PC-9 (cell line): ENCODE measurements around the gene ZNF654. TPM values are rescaled to one million over a fixed set of nuclear protein-coding genes. Genes with fewer than 3 reads are reported as not detected.

Source experiments
- BruUV-seq: library from RNA; stranded (reverse); fragments of 400-500 nt; replicated peaks from 2 replicates; lab custom pipeline; 2021; lab: Mats Ljungman, UMichigan
- CTCF ChIA-PET: fragments of 300-600 bp; sonication (Branson Sonifier 250); formaldehyde crosslinking; loops from one replicate; lab custom pipeline; 2022; ENCODE audit warnings: antibody characterized with exemption; lab: Charles Lee
- POLR2A ChIA-PET: fragments of 300-600 bp; sonication (Branson Sonifier 250); formaldehyde crosslinking; loops from one replicate; lab custom pipeline; 2022; ENCODE audit warnings: antibody characterized with exemption; ENCODE audit not compliant: unreplicated experiment; lab: Charles Lee
- DNase-seq, 2 experiments: peaks; one replicate each; pipeline versions ENCODE4 v3.0.0 to v3.0.0-alpha.2; 2015 to 2022; ENCODE audit warnings: mixed read lengths in 1 of 2
- H2AFZ ChIP-seq: fragments of 200-600 bp; sonication (generic); 2 replicates; pipeline ENCODE4 v1.8.1; 2017; ENCODE audit warnings: antibody characterized with exemption
- H3F3A ChIP-seq: fragments of 200-600 bp; sonication (generic); 2 replicates; pipeline ENCODE4 v1.8.1; 2017; ENCODE audit warnings: antibody characterized with exemption, mild to moderate bottlenecking, low read depth; ENCODE audit not compliant: insufficient read depth
- H3K27ac ChIP-seq: fragments of 200-600 bp; sonication (generic); 2 replicates; pipeline ENCODE4 v1.6.1; 2016; ENCODE audit warnings: mixed run types
- H3K27me3 ChIP-seq: fragments of 200-600 bp; sonication (generic); 2 replicates; pipeline ENCODE4 v1.6.1; 2016; ENCODE audit warnings: low read depth, mixed run types; ENCODE audit not compliant: insufficient read depth
- H3K36me3 ChIP-seq: fragments of 200-600 bp; sonication (generic); 2 replicates; pipeline ENCODE4 v1.6.1; 2016; ENCODE audit warnings: low read depth, mixed run types
- H3K4me1 ChIP-seq: fragments of 200-600 bp; sonication (generic); replicated peaks from 2 replicates; pipeline ENCODE4 v1.6.1; 2016; ENCODE audit warnings: mixed run types; ENCODE audit not compliant: insufficient read depth
- H3K4me2 ChIP-seq: fragments of 200-600 bp; sonication (generic); 2 replicates; pipeline ENCODE4 v1.6.1; 2017; ENCODE audit warnings: mixed run types
- H3K4me3 ChIP-seq: fragments of 200-600 bp; sonication (generic); 2 replicates; pipeline ENCODE4 v1.6.1; 2016; ENCODE audit warnings: mixed run types
- H3K79me2 ChIP-seq: fragments of 200-600 bp; sonication (generic); 2 replicates; pipeline ENCODE4 v1.6.1; 2017; ENCODE audit warnings: low read depth, mixed run types
- H3K9me2 ChIP-seq: fragments of 200-600 bp; sonication (generic); 2 replicates; pipeline ENCODE4 v1.8.1; 2017; ENCODE audit warnings: mild to moderate bottlenecking; ENCODE audit not compliant: insufficient read depth
- H3K9me3 ChIP-seq: fragments of 200-600 bp; sonication (generic); 2 replicates; pipeline ENCODE4 v1.8.1; 2016; ENCODE audit warnings: low read depth; ENCODE audit not compliant: insufficient read depth
- H4K20me1 ChIP-seq: fragments of 200-600 bp; sonication (generic); 2 replicates; pipeline ENCODE4 v1.8.1; 2017; ENCODE audit not compliant: insufficient read depth
- EZH2 ChIP-seq: fragments of 200-600 bp; sonication (generic); IDR thresholded peaks from 2 replicates; pipeline ENCODE4 v1.8.0; 2017; ENCODE audit warnings: antibody characterized with exemption, low read depth
- intact Hi-C: fragments of 100-400 bp; cut with micrococcal nuclease; formaldehyde crosslinking; loops from one replicate; pipeline ENCODE4 v1.10.0; 2022; ENCODE audit not compliant: unreplicated experiment
- total RNA-seq: library from RNA; stranded (reverse); gene quantifications from 2 replicates; pipeline ENCODE4 v1.2.3, GENCODE V29; 2021
- TF ChIP-seq, protein P1 (sequence below): fragments of 200-600 bp; sonication (generic); conservative IDR thresholded peaks from 2 replicates; pipeline ENCODE4 v1.6.1; 2017; ENCODE audit warnings: mixed run types, antibody characterized with exemption, mild to moderate bottlenecking, moderate library complexity

ZNF654 gene
- total RNA-seq, 1 experiment from 2014 or later = 9.6 TPM

DNA sequence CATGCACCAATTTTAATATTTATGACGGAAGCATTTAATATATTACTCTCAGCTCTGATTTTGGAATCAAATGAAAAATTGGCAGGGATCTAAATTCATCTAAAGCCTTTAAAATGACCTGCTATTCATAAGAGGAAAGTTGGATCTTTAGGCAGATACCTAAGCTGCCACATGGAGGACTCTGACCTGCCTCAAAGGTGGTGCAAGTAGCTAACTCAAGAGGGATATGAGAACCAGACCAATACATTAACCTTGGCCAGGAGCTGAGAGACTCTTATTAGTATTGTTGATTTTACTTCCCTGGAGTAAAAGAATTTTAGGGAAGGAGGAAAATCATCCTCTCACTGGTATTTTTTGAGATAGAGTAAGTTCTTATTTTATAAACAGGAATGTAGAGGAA, 17.7 kb downstream of the ZNF654 start:
- CTCF ChIA-PET = no interaction called here
- no TSS peak for BruUV-seq
- POLR2A ChIA-PET = no interaction called here
- Histone ChIP-seq H3K9me3 (peaks cover 5% of the 10 kb centered on the region), H3K4me2 (no peak overlapping the region), H3K79me2 (peaks cover 24% of the 10 kb centered on the region; the same call in 1 of the 2 replicates), H3K4me1 (no peaks in the 10 kb centered on the region), H3K27me3 (no peaks in the 10 kb centered on the region), H3K27ac (no peak overlapping the region), H3K4me3 (no peak overlapping the region), H2AFZ (no peak overlapping the region), H3K9me2 (no peaks in the 10 kb centered on the region), H4K20me1 (no peaks in the 10 kb centered on the region), H3K36me3 (no peaks in the 10 kb centered on the region; the same call in 1 of the 2 replicates), H3F3A (no peaks in the 10 kb centered on the region)
- no peak for DNase-seq
- intact Hi-C loops = no loop called here
- TF ChIP-seq, protein P1, sequence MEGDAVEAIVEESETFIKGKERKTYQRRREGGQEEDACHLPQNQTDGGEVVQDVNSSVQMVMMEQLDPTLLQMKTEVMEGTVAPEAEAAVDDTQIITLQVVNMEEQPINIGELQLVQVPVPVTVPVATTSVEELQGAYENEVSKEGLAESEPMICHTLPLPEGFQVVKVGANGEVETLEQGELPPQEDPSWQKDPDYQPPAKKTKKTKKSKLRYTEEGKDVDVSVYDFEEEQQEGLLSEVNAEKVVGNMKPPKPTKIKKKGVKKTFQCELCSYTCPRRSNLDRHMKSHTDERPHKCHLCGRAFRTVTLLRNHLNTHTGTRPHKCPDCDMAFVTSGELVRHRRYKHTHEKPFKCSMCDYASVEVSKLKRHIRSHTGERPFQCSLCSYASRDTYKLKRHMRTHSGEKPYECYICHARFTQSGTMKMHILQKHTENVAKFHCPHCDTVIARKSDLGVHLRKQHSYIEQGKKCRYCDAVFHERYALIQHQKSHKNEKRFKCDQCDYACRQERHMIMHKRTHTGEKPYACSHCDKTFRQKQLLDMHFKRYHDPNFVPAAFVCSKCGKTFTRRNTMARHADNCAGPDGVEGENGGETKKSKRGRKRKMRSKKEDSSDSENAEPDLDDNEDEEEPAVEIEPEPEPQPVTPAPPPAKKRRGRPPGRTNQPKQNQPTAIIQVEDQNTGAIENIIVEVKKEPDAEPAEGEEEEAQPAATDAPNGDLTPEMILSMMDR = no peak
- TF ChIP-seq EZH2 = no peak

DNA sequence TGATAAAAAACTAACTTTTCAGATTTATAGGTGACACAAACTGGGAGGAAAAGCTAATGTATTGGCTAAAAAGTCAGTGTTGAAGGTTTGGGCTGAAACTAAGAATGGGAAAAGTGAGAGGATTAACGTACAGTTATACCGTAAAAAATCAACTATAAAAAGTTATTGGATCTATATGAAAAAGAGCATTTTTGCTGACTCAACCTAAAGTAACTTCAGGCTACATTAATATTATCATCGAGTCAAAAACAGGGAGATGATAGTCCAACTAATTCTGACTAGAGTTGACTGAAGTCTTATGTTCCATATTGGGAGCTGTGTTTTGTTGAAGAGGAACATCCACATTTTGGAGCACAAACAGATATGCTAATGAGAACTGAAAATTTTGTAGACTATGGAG, 19.9 kb downstream of the ZNF654 start:
- H3K27ac ChIP-seq = no peak overlapping the region
- H4K20me1 ChIP-seq = no peaks in the 10 kb centered on the region
- POLR2A ChIA-PET = no interaction called here
- DNase-seq = no peak
- H3K4me3 ChIP-seq = no peak overlapping the region
- intact Hi-C loops = no loop called here
- no peaks in the 10 kb centered on the region; the same call in 1 of the 2 replicates for H3K36me3 ChIP-seq
- peaks cover 11% of the 10 kb centered on the region; the same call in 1 of the 2 replicates for H3K79me2 ChIP-seq
- no peaks in the 10 kb centered on the region for H3K9me2 ChIP-seq
- no peaks in the 10 kb centered on the region for H3F3A ChIP-seq
- no peaks in the 10 kb centered on the region for H3K9me3 ChIP-seq
- H2AFZ ChIP-seq = no peak overlapping the region
- no peaks in the 10 kb centered on the region for H3K27me3 ChIP-seq
- TF ChIP-seq, protein P1 = no peak
- TF ChIP-seq EZH2 = no peak
- CTCF ChIA-PET = no interaction called here
- no peaks in the 10 kb centered on the region for H3K4me1 ChIP-seq
- BruUV-seq = no TSS peak
- no peak overlapping the region for H3K4me2 ChIP-seq

DNA sequence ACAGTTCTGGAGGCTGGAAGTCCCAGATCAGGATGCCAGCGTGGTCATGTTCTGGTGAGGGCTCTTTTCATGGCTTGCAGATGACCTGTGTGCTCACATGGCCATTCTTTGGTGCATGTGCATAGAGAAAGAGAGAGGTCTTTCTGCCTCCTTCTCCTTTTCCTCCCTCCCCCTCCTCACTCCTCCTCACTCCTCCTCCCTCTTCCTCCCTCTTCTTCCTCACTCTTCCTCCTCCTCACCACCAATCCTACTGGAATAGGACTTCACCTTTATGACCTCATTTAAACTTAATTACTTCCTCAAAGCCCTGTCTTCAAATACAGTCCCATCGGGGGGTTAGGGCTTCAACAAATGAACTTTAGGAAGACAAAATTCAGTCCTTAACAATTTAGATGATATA, 23.8 kb downstream of the ZNF654 start:
- no peak for TF ChIP-seq EZH2
- H3K9me2 ChIP-seq = no peaks in the 10 kb centered on the region; the same call in 1 of the 2 replicates
- H2AFZ ChIP-seq = no peak overlapping the region
- ChIA-PET CTCF (no interaction called here), POLR2A (no interaction called here)
- no peak overlapping the region for H3K4me2 ChIP-seq
- intact Hi-C loops = no loop called here
- no peak overlapping the region for H3K4me3 ChIP-seq
- H3K79me2 ChIP-seq = peaks cover 12% of the 10 kb centered on the region; the same call in 1 of the 2 replicates
- no peak overlapping the region for H3K27ac ChIP-seq
- H3F3A ChIP-seq = no peaks in the 10 kb centered on the region
- H3K36me3 ChIP-seq = peaks cover 3% of the 10 kb centered on the region; the same call in 1 of the 2 replicates
- no peaks in the 10 kb centered on the region for H3K4me1 ChIP-seq
- BruUV-seq = no TSS peak
- DNase-seq = no peak
- H3K27me3 ChIP-seq = no peaks in the 10 kb centered on the region
- no peaks in the 10 kb centered on the region for H3K9me3 ChIP-seq
- no peaks in the 10 kb centered on the region for H4K20me1 ChIP-seq

DNA sequence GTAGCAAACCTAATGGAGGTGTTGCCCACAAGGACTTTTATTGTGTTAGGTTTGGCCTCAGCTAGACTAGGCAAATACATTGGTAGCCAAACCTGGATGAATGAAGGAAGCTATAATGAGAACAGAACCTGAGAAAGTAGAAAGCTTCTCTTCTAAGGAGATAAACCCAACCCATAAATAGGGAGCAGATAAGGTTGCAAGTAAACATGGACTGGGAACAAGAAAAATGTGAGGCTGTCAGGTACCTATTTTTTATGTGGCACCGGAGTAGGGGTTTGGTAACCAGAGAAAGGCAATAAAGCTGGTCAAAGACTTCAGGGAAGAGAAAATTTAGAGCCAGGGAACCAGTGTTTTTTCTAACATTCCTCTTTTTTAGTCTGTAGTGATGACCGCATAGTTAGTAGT, 25.0 kb downstream of the ZNF654 start:
- Histone ChIP-seq H3K4me2 (no peak overlapping the region), H3K4me1 (no peaks in the 10 kb centered on the region), H3K36me3 (peaks cover 3% of the 10 kb centered on the region; the same call in 1 of the 2 replicates), H3K9me2 (no peaks in the 10 kb centered on the region; the same call in 1 of the 2 replicates), H3K79me2 (peaks cover 7% of the 10 kb centered on the region; the same call in 1 of the 2 replicates), H3K9me3 (no peaks in the 10 kb centered on the region), H4K20me1 (no peaks in the 10 kb centered on the region), H3K4me3 (no peak overlapping the region), H3F3A (no peaks in the 10 kb centered on the region), H3K27ac (no peak overlapping the region), H3K27me3 (no peaks in the 10 kb centered on the region), H2AFZ (no peak overlapping the region)
- intact Hi-C loops = no loop called here
- ChIA-PET POLR2A (no interaction called here), CTCF (no interaction called here)
- BruUV-seq = no TSS peak
- TF ChIP-seq, protein P1 = no peak
- TF ChIP-seq EZH2 = no peak
- no peak for DNase-seq
